ENCODE results near the gene ARL2BP. TPM values are rescaled to one million over a fixed set of nuclear protein-coding genes. Genes with fewer than 3 reads are reported as not detected.
A peak's percentile ranks its signal among the peaks of the same experiment; 100 is the strongest.

Gene ARL2BP
- total and polyA plus RNA-seq, 3 experiments from 2014 or later, result 29.9 to 112 (median 30.1) TPM

GRCh38 chr16:57240851-57241250, 4.2 kb upstream of the ARL2BP start:
- no peaks in the 10 kb centered on the region for H3K9me3 ChIP-seq (ENCODE audit: low read length)
- H3K27me3 ChIP-seq (ENCODE audit: insufficient read depth, low read length, poor library complexity, severe bottlenecking), result no peaks in the 10 kb centered on the region
- Mint-ChIP-seq H3K27me3 (no peaks in the 10 kb centered on the region), H3K27ac (peak overlapping the region in 3 of 8 donors; percentile 7 to 87 (median 32)), H3K4me1 (peaks cover 11 to 17% (median 14%) of the 10 kb centered on the region in 3 donors), H3K9me3 (no peaks in the 10 kb centered on the region), H3K36me3 (peaks cover 0 to 36% (median 3%) of the 10 kb centered on the region in 3 donors), H3K4me3 (peak overlapping the region in 1 of 7 donors; percentile 51)
- H3K36me3 ChIP-seq (ENCODE audit: insufficient read depth, low read length), result peaks cover 7% of the 10 kb centered on the region
- H3K4me1 ChIP-seq (ENCODE audit: insufficient read depth, low read length), result peaks cover 13% of the 10 kb centered on the region
- H3K27ac ChIP-seq (ENCODE audit: low read depth, low read length), result no peak overlapping the region
- ChIA-PET CTCF (no interaction called here), POLR2A (no interaction called here)
- no peak for DNase-seq
- no peak overlapping the region for H3K4me3 ChIP-seq (ENCODE audit: low read length)

- POLR2A ChIA-PET, result no interaction called here
- Histone ChIP-seq H3K36me3 (ENCODE audit: insufficient read depth, low read length) (peaks cover 12% of the 10 kb centered on the region), H3K4me1 (ENCODE audit: insufficient read depth, low read length) (peaks cover 17% of the 10 kb centered on the region), H3K9me3 (ENCODE audit: low read length) (no peaks in the 10 kb centered on the region), H3K4me3 (ENCODE audit: low read length) (no peak overlapping the region), H3K27me3 (ENCODE audit: insufficient read depth, low read length, poor library complexity, severe bottlenecking) (no peaks in the 10 kb centered on the region), H3K27ac (ENCODE audit: low read depth, low read length) (no peak overlapping the region)
- CTCF ChIA-PET, result interaction anchor here (1.5 kb wide), 1 partner anchor 278 kb away, joined by 5 read pairs; no protein-coding TSS in a partner anchor
- peaks cover 0 to 41% (median 0%) of the 10 kb centered on the region in 3 donors for H3K36me3 Mint-ChIP-seq
- H3K27ac Mint-ChIP-seq, result peak overlapping the region in 3 of 8 donors; percentile 12 to 54 (median 38)
- DNase-seq, result no peak
- H3K4me1 Mint-ChIP-seq, result peaks cover 15 to 22% (median 19%) of the 10 kb centered on the region in 3 donors
- no peaks in the 10 kb centered on the region for H3K9me3 Mint-ChIP-seq
- H3K27me3 Mint-ChIP-seq, result no peaks in the 10 kb centered on the region
- H3K4me3 Mint-ChIP-seq, result peak overlapping the region in 1 of 7 donors; percentile 61
Measured at GRCh38 chr16:57242650-57243049, 2.4 kb upstream of the ARL2BP start.

- Mint-ChIP-seq H3K27ac (peak overlapping the region; percentile 91 to 99 (median 97)), H3K27me3 (no peaks in the 10 kb centered on the region), H3K36me3 (peaks cover 5 to 38% (median 5%) of the 10 kb centered on the region in 3 donors), H3K4me3 (peak overlapping the region; percentile 90 to 98 (median 96)), H3K9me3 (no peaks in the 10 kb centered on the region), H3K4me1 (peaks cover 15 to 24% (median 19%) of the 10 kb centered on the region in 3 donors)
- peak overlapping the region; percentile 69 for H3K4me3 ChIP-seq (ENCODE audit: low read length)
- no peaks in the 10 kb centered on the region for H3K9me3 ChIP-seq (ENCODE audit: low read length)
- H3K36me3 ChIP-seq (ENCODE audit: insufficient read depth, low read length), result peaks cover 11% of the 10 kb centered on the region
- DNase-seq, result no peak
- peak overlapping the region; percentile 76 for H3K27ac ChIP-seq (ENCODE audit: low read depth, low read length)
- ChIA-PET CTCF (no interaction called here), POLR2A (no interaction called here)
- peaks cover 17% of the 10 kb centered on the region for H3K4me1 ChIP-seq (ENCODE audit: insufficient read depth, low read length)
- no peaks in the 10 kb centered on the region for H3K27me3 ChIP-seq (ENCODE audit: insufficient read depth, low read length, poor library complexity, severe bottlenecking)
Measured at GRCh38 chr16:57244463-57244766, 644 bp upstream of the ARL2BP start.

- Histone ChIP-seq H3K4me3 (ENCODE audit: low read length) (peak overlapping the region; percentile 69), H3K9me3 (ENCODE audit: low read length) (no peaks in the 10 kb centered on the region), H3K36me3 (ENCODE audit: insufficient read depth, low read length) (peaks cover 23% of the 10 kb centered on the region), H3K4me1 (ENCODE audit: insufficient read depth, low read length) (peaks cover 17% of the 10 kb centered on the region), H3K27ac (ENCODE audit: low read depth, low read length) (peak overlapping the region; percentile 76), H3K27me3 (ENCODE audit: insufficient read depth, low read length, poor library complexity, severe bottlenecking) (no peaks in the 10 kb centered on the region)
- H3K27me3 Mint-ChIP-seq, result no peaks in the 10 kb centered on the region
- peaks cover 5 to 44% (median 9%) of the 10 kb centered on the region in 3 donors for H3K36me3 Mint-ChIP-seq
- peak overlapping the region; percentile 69 to 98 (median 95) for H3K4me3 Mint-ChIP-seq
- H3K27ac Mint-ChIP-seq, result peak overlapping the region; percentile 32 to 91 (median 70)
- no peaks in the 10 kb centered on the region for H3K9me3 Mint-ChIP-seq
- ChIA-PET POLR2A (interaction anchor here (1.0 kb wide), 1 partner anchor 21 kb away, joined by 3 read pairs; no protein-coding TSS in a partner anchor), CTCF (interaction anchor here (0.8 to 1.3 kb wide), 4 partner anchors 35 to 173 kb away, joined by 3 to 5 read pairs (median 3); no protein-coding TSS in a partner anchor)
- peaks cover 15 to 24% (median 19%) of the 10 kb centered on the region in 3 donors for H3K4me1 Mint-ChIP-seq
- DNase-seq, result no peak
Measured at GRCh38 chr16:57245472-57246113, 534 bp downstream of the ARL2BP start.

GRCh38 chr16:57251352-57251751, 6.3 kb downstream of the ARL2BP start:
- peaks cover 0 to 3% (median 0%) of the 10 kb centered on the region in 3 donors for H3K4me1 Mint-ChIP-seq

GRCh38 chr16:57252148-57252721, 7.2 kb downstream of the ARL2BP start:
- H3K36me3 Mint-ChIP-seq, result peaks cover 12 to 75% (median 16%) of the 10 kb centered on the region in 3 donors
- POLR2A ChIA-PET, result interaction anchor here (0.7 kb wide), 1 partner anchor 558 kb away, joined by 3 read pairs; no protein-coding TSS in a partner anchor

More at GRCh38 chr16:57251352-57251751, 6.3 kb downstream of the ARL2BP start:
- H3K27ac Mint-ChIP-seq, result peak overlapping the region in 1 of 8 donors; percentile 77
- peaks cover 12 to 77% (median 16%) of the 10 kb centered on the region in 3 donors for H3K36me3 Mint-ChIP-seq
- H3K27me3 ChIP-seq (ENCODE audit: insufficient read depth, low read length, poor library complexity, severe bottlenecking), result no peaks in the 10 kb centered on the region
- no peaks in the 10 kb centered on the region for H3K9me3 Mint-ChIP-seq
- no peaks in the 10 kb centered on the region for H3K27me3 Mint-ChIP-seq
- H3K36me3 ChIP-seq (ENCODE audit: insufficient read depth, low read length), result peaks cover 31% of the 10 kb centered on the region
- no peak overlapping the region for H3K27ac ChIP-seq (ENCODE audit: low read depth, low read length)
- H3K4me1 ChIP-seq (ENCODE audit: insufficient read depth, low read length), result no peaks in the 10 kb centered on the region
- CTCF ChIA-PET, result no interaction called here
- H3K9me3 ChIP-seq (ENCODE audit: low read length), result no peaks in the 10 kb centered on the region
- H3K4me3 Mint-ChIP-seq, result no peak overlapping the region
- POLR2A ChIA-PET, result no interaction called here
- no peak for DNase-seq
- H3K4me3 ChIP-seq (ENCODE audit: low read length), result no peak overlapping the region

GRCh38 chr16:57253466-57253865, 8.4 kb downstream of the ARL2BP start:
- no peaks in the 10 kb centered on the region for H3K9me3 Mint-ChIP-seq
- peaks cover 25% of the 10 kb centered on the region for H3K36me3 ChIP-seq (ENCODE audit: insufficient read depth, low read length)

More at GRCh38 chr16:57252148-57252721, 7.2 kb downstream of the ARL2BP start:
- CTCF ChIA-PET, result no interaction called here
- H3K27ac ChIP-seq (ENCODE audit: low read depth, low read length), result no peak overlapping the region
- no peaks in the 10 kb centered on the region for H3K9me3 ChIP-seq (ENCODE audit: low read length)
- Mint-ChIP-seq H3K4me1 (peaks cover 0 to 3% (median 0%) of the 10 kb centered on the region in 3 donors), H3K9me3 (no peaks in the 10 kb centered on the region), H3K27me3 (no peaks in the 10 kb centered on the region), H3K27ac (peak overlapping the region in 1 of 8 donors; percentile 10), H3K4me3 (no peak overlapping the region)
- H3K4me3 ChIP-seq (ENCODE audit: low read length), result no peak overlapping the region
- no peaks in the 10 kb centered on the region for H3K4me1 ChIP-seq (ENCODE audit: insufficient read depth, low read length)
- DNase-seq, result no peak
- H3K27me3 ChIP-seq (ENCODE audit: insufficient read depth, low read length, poor library complexity, severe bottlenecking), result no peaks in the 10 kb centered on the region
- H3K36me3 ChIP-seq (ENCODE audit: insufficient read depth, low read length), result peaks cover 26% of the 10 kb centered on the region

More at GRCh38 chr16:57253466-57253865, 8.4 kb downstream of the ARL2BP start:
- no peak for DNase-seq
- H3K4me1 ChIP-seq (ENCODE audit: insufficient read depth, low read length), result no peaks in the 10 kb centered on the region
- H3K9me3 ChIP-seq (ENCODE audit: low read length), result no peaks in the 10 kb centered on the region
- Mint-ChIP-seq H3K4me1 (peaks cover 0 to under 1% (median 0%) of the 10 kb centered on the region in 3 donors), H3K27ac (no peak overlapping the region), H3K4me3 (no peak overlapping the region), H3K36me3 (peaks cover 12 to 66% (median 16%) of the 10 kb centered on the region in 3 donors), H3K27me3 (no peaks in the 10 kb centered on the region)
- H3K27ac ChIP-seq (ENCODE audit: low read depth, low read length), result no peak overlapping the region
- H3K4me3 ChIP-seq (ENCODE audit: low read length), result no peak overlapping the region
- CTCF ChIA-PET, result no interaction called here
- POLR2A ChIA-PET, result interaction anchor here (0.5 kb wide), 1 partner anchor 112 kb away, joined by 3 read pairs; no protein-coding TSS in a partner anchor
- no peaks in the 10 kb centered on the region for H3K27me3 ChIP-seq (ENCODE audit: insufficient read depth, low read length, poor library complexity, severe bottlenecking)
